PC-3 (cell line): ENCODE data around the gene NEXN.

Experiments
- CTCF ChIP-seq: fragments of 300-600 bp; sonication (generic); conservative IDR thresholded peaks from 2 replicates; pipeline ENCODE4 v1.5.1; 2017; ENCODE audit warnings: antibody characterized with exemption, low read depth, mild to moderate bottlenecking, low read length
- EZH2 ChIP-seq: fragments of 300-600 bp; sonication (generic); IDR thresholded peaks from one replicate; pipeline ENCODE4 v1.6.1; 2017; ENCODE audit warnings: antibody characterized with exemption, mild to moderate bottlenecking, low read length; ENCODE audit not compliant: unreplicated experiment

- TF ChIP-seq EZH2 (no peak), CTCF (no peak)
Observed at GRCh38 chr1:77991638-77992037, 103.2 kb downstream of the NEXN start.
